ENCODE data around the gene YPEL1.
"Not testable (repeated sequence)": the region's sequence is repeated elsewhere in the genome, so short reads cannot be mapped to it uniquely, and the experiment has no call there.

YPEL1 gene

DNA sequence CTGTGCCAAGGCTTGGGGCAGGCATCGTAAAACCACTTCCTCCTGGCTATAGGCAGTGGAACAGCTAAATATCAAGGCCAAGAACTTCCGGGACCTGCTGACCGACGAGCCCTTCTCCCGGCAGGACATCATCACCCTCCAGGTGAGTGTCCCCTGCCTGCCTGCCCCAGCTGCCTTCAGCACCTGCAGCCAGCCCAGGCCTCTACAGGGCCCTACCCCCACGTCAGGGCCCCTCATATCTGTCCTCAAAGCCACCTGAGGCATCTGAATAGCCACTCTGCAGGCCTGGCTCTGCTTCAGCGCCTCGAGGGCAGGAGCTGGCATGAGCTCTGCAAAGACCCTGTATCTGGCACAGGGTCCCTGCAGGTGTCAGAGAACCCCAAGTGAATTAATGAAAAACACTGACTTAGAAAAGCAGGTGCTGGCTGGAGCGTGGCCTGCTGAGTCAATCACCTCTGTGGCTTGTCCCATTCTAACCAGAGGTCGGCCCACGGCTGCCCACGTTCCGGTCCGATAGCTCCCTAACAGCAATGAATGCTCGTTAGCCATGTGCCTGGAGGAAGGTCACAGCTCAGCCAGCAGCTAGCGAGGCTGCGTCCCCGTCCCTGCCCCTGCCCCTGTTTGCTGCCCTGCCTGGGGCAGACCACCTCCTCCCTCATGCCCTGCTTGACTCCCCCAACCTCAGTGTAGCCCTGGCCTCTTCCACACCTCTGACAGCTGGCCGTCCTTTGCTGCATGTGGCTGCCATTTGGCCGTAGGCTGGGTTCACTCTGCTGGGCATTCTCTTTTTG, 53.0 kb downstream of the YPEL1 start:
- TF ChIP-seq, protein P1, sequence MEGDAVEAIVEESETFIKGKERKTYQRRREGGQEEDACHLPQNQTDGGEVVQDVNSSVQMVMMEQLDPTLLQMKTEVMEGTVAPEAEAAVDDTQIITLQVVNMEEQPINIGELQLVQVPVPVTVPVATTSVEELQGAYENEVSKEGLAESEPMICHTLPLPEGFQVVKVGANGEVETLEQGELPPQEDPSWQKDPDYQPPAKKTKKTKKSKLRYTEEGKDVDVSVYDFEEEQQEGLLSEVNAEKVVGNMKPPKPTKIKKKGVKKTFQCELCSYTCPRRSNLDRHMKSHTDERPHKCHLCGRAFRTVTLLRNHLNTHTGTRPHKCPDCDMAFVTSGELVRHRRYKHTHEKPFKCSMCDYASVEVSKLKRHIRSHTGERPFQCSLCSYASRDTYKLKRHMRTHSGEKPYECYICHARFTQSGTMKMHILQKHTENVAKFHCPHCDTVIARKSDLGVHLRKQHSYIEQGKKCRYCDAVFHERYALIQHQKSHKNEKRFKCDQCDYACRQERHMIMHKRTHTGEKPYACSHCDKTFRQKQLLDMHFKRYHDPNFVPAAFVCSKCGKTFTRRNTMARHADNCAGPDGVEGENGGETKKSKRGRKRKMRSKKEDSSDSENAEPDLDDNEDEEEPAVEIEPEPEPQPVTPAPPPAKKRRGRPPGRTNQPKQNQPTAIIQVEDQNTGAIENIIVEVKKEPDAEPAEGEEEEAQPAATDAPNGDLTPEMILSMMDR (conservative IDR thresholded peaks at IDR 0.05; ENCODE audit: low read depth, low read length), result no peak
- no peak overlapping the region for H3K4me3 ChIP-seq (ENCODE audit: low read length)
- no peak for DNase-seq (ENCODE audit: low read depth)

DNA sequence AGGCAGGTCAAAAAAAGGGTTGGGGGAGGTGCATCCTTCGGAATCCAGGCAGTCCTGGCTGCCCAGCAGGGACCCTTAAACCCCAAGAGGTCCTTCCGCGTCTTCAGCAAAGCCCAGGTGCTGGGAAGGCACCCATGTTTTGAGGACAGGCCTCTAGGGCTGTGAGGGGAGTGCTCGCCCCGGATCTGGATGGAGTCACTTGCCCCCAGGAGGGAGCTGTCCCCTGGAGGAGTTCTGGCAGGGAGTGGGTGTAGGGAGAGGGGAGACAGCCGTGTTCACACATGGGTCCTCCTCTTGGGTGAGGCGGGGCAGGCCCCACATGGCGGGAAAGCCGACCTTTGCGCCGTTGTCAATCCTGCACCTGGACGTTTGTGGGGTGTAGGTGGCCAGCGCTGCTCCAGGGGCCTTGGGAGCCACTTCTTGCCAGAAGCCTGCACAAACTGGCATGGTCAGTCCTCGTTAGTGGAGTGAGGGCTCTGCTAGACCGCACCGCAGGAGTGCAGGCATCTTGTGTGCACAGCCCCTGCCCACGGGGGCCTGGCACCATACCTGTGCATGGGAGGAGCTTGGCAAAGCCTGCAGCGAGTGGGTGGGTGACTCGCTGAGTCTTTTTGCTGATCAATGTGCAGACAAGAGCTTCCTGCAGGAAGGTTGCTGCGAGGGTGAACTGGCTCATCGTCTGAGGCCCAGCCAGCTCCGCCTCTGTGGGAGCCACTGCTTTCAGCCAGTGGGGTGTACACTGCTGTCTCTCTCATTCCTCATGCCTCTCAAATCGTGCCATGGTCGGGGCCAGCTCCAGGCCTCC, 53.8 kb downstream of the YPEL1 start:
- TF ChIP-seq, protein P1 (conservative IDR thresholded peaks at IDR 0.05; ENCODE audit: low read depth, low read length), result no peak
- no peak overlapping the region for H3K4me3 ChIP-seq (ENCODE audit: low read length)
- no peak for DNase-seq (ENCODE audit: low read depth)

DNA sequence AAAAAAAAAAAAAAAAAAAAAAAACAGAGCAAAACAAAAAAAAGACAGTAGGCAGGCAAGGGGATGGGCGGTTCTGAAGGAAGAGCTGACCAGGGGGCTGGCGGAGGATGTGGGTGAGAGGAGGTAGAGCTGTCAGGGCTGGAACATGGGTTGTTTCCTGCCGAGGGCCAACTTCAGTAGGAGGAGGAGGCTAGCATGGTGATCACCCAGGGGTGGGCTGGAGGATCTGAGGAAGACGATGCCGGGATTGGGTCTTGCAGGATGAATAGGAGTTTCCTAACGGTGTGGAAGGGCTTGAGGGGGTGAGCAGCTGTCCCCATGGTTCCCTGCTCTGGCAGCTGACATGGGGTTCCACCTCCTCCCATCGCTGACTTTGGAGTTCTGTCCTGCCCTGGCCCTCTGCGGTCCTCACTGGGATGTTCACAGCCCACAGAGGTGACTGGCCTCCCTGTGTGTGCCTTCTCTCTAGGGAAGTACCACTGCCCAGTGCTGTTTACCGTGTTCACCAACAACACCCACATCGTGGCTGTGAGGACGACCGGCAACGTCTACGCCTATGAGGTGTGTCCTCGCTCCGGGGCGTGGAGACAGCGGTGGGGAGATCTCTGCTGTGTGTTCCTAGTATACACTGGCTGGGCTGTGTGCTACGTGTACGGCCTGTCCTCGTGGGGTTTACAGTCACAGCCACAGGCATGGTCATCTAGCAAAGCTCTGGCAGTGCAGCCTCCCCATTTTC, 54.6 kb downstream of the YPEL1 start:
- no peak overlapping the region for H3K4me3 ChIP-seq (ENCODE audit: low read length)
- DNase-seq (ENCODE audit: low read depth), result no peak
- TF ChIP-seq, protein P1 (conservative IDR thresholded peaks at IDR 0.05; ENCODE audit: low read depth, low read length), result no peak

DNA sequence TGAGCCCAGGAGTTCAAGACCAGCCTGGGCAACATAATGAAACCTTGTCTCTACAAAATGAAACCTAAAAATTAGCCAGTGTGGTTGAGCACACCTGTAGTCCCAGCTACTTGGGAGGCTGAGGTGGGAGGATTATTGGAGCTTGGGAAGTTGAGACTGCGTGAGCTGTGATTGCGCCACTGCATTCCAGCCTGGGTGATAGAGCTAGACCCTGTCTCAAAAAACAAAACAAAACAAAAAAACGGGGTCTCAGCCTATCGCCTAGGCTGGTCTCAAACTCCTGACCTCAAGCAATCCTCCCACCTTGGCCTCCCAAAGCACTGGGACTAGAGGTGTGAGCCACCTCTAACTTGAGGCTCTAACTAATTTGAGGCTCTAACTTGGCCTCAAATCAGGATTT, 56.2 kb downstream of the YPEL1 start:
- TF ChIP-seq, protein P1 (conservative IDR thresholded peaks at IDR 0.05; ENCODE audit: low read depth, low read length), result no peak
- no peak overlapping the region for H3K4me3 ChIP-seq (ENCODE audit: low read length)
- no peak for DNase-seq (ENCODE audit: low read depth)

DNA sequence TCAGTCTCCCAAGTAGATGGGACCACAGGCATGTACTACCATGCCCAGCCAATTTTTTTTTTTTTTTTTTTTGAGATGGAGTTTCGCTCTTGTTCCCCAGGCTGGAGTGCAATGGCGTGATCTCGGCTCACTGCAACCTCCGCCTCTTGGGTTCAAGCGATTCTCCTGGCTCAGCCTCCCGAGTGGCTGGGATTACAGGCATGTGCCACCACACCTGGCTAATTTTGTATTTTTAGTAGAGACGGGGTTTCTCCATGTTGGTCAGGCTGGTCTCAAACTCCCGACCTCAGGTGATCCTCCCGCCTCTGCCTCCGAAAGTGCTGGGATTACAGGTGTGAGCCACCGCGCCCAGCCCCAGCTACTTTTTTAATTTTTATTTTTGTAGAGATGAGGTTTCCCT, 56.8 kb downstream of the YPEL1 start:
- not testable (repeated sequence) for H3K4me3 ChIP-seq (ENCODE audit: low read length); DNase-seq (ENCODE audit: low read depth)

DNA sequence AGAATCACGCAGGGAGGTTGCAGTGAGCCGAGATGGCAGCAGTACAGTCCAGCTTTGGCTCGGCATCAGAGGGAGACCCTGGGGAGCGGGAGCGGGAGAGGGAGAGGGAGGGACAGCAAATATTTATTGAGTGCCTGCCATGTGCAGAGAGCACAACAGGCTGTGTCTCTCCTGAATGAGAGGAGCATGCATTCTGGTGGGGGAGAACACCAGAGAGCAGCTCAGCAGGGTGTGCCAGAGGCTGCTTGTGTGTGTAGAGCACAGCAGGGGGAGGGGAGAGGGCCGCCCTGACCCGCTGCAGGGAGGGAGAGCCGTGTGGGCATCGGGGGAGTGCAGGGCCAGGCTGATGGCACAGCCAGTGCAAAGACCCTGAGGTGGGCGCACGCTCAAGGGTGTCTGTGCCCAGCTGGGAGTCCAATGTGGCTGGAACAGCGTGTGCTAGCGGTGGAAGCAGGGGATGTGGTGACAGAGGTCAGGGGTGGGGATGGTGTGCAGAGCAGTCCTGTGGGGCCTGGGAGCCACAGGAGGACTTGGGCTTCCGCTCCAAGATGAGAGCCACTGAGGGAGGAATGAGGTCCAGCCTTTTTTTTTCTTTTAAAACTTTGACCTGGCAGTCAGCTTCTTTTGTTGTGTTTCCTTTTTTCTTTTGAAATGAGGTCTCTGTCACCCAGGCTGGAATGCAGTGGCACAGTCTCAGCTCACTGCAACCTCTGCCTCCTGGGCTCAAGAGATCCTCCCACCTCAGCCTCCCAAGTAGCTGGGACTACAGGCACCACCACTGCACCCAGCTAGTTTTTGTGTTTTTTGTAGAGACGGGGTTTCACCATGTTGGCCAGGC, 57.8 kb downstream of the YPEL1 start:
- TF ChIP-seq, protein P1 (conservative IDR thresholded peaks at IDR 0.05; ENCODE audit: low read depth, low read length), result no peak
- no peak overlapping the region for H3K4me3 ChIP-seq (ENCODE audit: low read length)
- no peak for DNase-seq (ENCODE audit: low read depth)
